ENCODE measurements around the gene ZNF823. TPM values are rescaled to one million over a fixed set of nuclear protein-coding genes. Genes with fewer than 3 reads are reported as not detected.
"Not testable (repeated sequence)": the region's sequence is repeated elsewhere in the genome, so short reads cannot be mapped to it uniquely, and the experiment has no call there.

Gene ZNF823
- total and polyA plus RNA-seq, 9 of the 15 experiments (the other 6 are each of a cell fraction or from before 2014, with no cell fraction given), result 4.0 to 13.4 (median 6.1) TPM

GRCh38 chr19:11678504-11678903 lies 60.2 kb downstream of the ZNF823 start:
- FAIRE-seq (no peak), ATAC-seq (no peak), DNase-seq (ENCODE audit: extremely low read depth in 1 of 4, low spot score in 3 of 4) (no peak)
- ChIA-PET CTCF (ENCODE audit: low intra/inter-chr PET ratio) (no interaction called here), POLR2A (interaction anchor here (0.6 kb wide), 1 partner anchor 29 kb away, joined by 3 read pairs; no protein-coding TSS in a partner anchor)
- H3K9me3 ChIP-seq (replicated peaks; ENCODE audit: control insufficient read depth, insufficient read depth, low read depth, low read length), result no peaks in the 10 kb centered on the region
- H3K4me3 ChIP-seq, result no peak overlapping the region
- H3K9me1 ChIP-seq (ENCODE audit: control insufficient read depth, insufficient read depth, low read length), result no peaks in the 10 kb centered on the region
- in situ Hi-C loops (cut with MboI) (no loop called here), intact Hi-C loops (cut with micrococcal nuclease) (no loop called here)
- no peak overlapping the region for H2AFZ ChIP-seq (ENCODE audit: low read depth, low read length)
- H3K4me2 ChIP-seq (ENCODE audit: insufficient read depth, low read length), result no peak overlapping the region
- H3K4me1 ChIP-seq (replicated peaks in 1 of 2; ENCODE audit: control insufficient read depth in 2 of 2, insufficient read depth in 2 of 2, low read length in 2 of 2), result no peaks in the 10 kb centered on the region
- no TSS peak for BruUV-seq (replicated peaks)
- H3K27me3 ChIP-seq (ENCODE audit: control insufficient read depth in 2 of 2, insufficient read depth in 2 of 2, low read length in 2 of 2), result no peaks in the 10 kb centered on the region
- H3K9ac ChIP-seq (ENCODE audit: insufficient read depth in 1 of 2, low read depth in 2 of 2, low read length in 2 of 2), result no peak overlapping the region
- no peaks in the 10 kb centered on the region for H3K36me3 ChIP-seq (ENCODE audit: control insufficient read depth, insufficient read depth, low read length)
- no peaks in the 10 kb centered on the region for H4K20me1 ChIP-seq (replicated peaks; ENCODE audit: control insufficient read depth, insufficient read depth, low read length)
- no peaks in the 10 kb centered on the region for H3K79me2 ChIP-seq (ENCODE audit: control insufficient read depth, insufficient read depth, low read length)
- whole genome bisulfite sequencing (ENCODE audit: insufficient coverage, low coverage, missing lambda C conversion rate), result 33% methylated on average over 1 of the region's 1 CpG
- TF ChIP-seq TSC22D4 (tag; IDR thresholded peaks at IDR 0.05) (no peak), MBD1 (CRISPR knock-in tag; IDR thresholded peaks at IDR 0.05) (no peak), HDAC1 (IDR thresholded peaks at IDR 0.05) (no peak)
- H3K27ac ChIP-seq (ENCODE audit: extremely low read depth, low read depth, low read length), result no peak overlapping the region

- H3K27me3 ChIP-seq (ENCODE audit: control insufficient read depth in 2 of 2, insufficient read depth in 2 of 2, low read length in 2 of 2); ATAC-seq; BruUV-seq (replicated peaks); intact Hi-C loops (cut with micrococcal nuclease); H3K9me1 ChIP-seq (ENCODE audit: control insufficient read depth, insufficient read depth, low read length); H3K9me3 ChIP-seq (replicated peaks; ENCODE audit: control insufficient read depth, insufficient read depth, low read depth, low read length); H3K79me2 ChIP-seq (ENCODE audit: control insufficient read depth, insufficient read depth, low read length); H3K4me2 ChIP-seq (ENCODE audit: insufficient read depth, low read length); in situ Hi-C loops (cut with MboI); FAIRE-seq; H2AFZ ChIP-seq (ENCODE audit: low read depth, low read length); H3K4me1 ChIP-seq (replicated peaks in 1 of 2; ENCODE audit: control insufficient read depth in 2 of 2, insufficient read depth in 2 of 2, low read length in 2 of 2); H3K27ac ChIP-seq (ENCODE audit: extremely low read depth, low read depth, low read length); H3K36me3 ChIP-seq (ENCODE audit: control insufficient read depth, insufficient read depth, low read length); POLR2A ChIA-PET; H4K20me1 ChIP-seq (replicated peaks; ENCODE audit: control insufficient read depth, insufficient read depth, low read length); CTCF ChIA-PET (ENCODE audit: low intra/inter-chr PET ratio); H3K4me3 ChIP-seq; H3K9ac ChIP-seq (ENCODE audit: insufficient read depth in 1 of 2, low read depth in 2 of 2, low read length in 2 of 2); DNase-seq (ENCODE audit: extremely low read depth in 1 of 4, low spot score in 3 of 4): not testable (repeated sequence)
- whole genome bisulfite sequencing (ENCODE audit: insufficient coverage, low coverage, missing lambda C conversion rate), result 60% methylated on average over 16 of the region's 47 CpGs
These were observed 61.8 kb downstream of the ZNF823 start for GRCh38 chr19:11676661-11677600.

Data from K562 (cell line).